ENCODE data around the gene LRG1. TPM values are rescaled to one million over a fixed set of nuclear protein-coding genes. Genes with fewer than 3 reads are reported as not detected.

Gene LRG1, protein sequence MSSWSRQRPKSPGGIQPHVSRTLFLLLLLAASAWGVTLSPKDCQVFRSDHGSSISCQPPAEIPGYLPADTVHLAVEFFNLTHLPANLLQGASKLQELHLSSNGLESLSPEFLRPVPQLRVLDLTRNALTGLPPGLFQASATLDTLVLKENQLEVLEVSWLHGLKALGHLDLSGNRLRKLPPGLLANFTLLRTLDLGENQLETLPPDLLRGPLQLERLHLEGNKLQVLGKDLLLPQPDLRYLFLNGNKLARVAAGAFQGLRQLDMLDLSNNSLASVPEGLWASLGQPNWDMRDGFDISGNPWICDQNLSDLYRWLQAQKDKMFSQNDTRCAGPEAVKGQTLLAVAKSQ
- total RNA-seq (not detected), polyA plus RNA-seq (not detected), total RNA-seq (0 to 0.26 (median 0.09) reads per million in 6 experiments)

DNA sequence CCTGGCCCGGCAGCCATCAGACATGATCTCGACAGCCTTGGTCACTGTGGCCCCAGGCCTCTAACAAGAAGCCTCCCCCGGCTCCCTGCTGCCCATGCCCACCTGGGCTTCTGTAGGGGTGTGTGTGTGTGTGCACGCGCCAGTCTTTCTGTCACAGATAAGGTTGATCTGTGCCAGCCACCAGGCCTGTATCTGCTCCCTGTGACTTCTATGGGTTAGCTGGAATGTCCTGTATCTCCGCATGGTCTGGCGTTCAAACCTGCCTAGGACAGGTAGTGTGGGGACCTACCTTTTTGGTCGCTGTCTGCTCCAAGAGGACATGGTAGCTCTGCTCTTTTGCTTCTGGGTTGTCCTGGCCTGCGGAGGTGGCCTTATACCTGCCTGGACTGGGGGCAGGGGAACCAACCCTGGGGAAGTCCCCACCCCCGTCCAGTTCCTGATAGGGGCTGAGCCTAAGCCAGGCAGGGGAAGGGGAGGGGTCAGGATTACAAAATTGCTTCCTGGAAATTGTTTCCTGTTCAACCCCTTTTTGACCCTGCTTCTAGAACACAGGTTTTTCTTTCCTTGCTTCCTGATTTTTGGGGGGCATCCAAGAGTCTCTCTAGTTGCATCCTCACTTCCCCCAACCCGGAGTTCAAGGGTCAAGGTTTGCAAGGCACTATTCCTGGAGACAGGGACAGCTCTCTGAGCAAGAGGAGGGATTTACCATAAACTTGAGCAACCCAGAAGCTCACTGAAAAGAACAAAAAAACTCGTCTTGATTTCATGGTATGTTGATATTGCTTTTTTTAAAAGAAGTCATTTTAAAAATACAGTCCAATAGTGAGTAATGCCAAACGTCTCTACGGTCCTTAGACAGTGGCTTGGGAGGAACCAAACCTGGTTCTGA, at the start of gene LRG1:
Gene LRG1 (minus strand): TSS at position 344 of the 889 bp plus-strand sequence. CDS start 23 bp downstream, at position 321.
- POLR2A ChIA-PET, result interaction anchor here (0.6 kb wide), 1 partner anchor 21 kb away, joined by 3 read pairs; no protein-coding TSS in a partner anchor
- peak within 1 kb of the TSS in 3 of 10 donors; percentile 15 to 38 (median 22) for H3K4me3 Mint-ChIP-seq

DNA sequence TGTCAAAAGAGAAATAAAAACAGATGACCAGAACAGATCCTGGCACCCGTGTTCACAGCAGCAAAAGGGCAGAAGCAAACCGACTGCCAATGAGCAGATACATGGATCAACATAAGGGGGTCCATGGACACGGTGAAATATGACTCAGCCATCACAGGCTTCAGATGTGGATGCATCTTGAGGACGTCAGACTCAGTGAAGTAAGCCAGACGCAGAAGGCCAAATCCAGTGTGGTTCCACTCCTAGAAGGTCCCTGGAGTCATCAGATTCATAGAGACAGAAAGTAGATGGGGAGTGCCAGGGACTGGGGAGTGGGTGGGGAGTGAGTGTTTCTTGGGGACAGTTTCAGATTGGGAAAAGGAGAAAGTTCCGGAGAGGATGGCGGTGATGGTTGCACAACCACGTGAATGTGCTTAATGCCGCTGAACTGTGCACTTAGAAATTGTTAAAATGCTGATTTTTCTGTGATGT, 48.5 kb upstream of the LRG1 start:
- POLR2A ChIA-PET, result no interaction called here
- Mint-ChIP-seq H3K4me3 (no peak overlapping the region), H3K36me3 (peaks cover 0 to 2% (median 0%) of the 10 kb centered on the region in 3 donors), H3K27me3 (peaks cover 24 to 73% (median 38%) of the 10 kb centered on the region in 5 donors), H3K27ac (no peak overlapping the region), H3K4me1 (peaks cover 0 to 5% (median 3%) of the 10 kb centered on the region in 4 donors), H3K9me3 (no peaks in the 10 kb centered on the region)
- DNase-seq (no peak), ATAC-seq (no peak)

More for the DNA sequence above, at the start of gene LRG1:
- peak within 1 kb of the TSS in 3 of 10 donors; percentile 29 to 43 (median 41) for H3K27ac Mint-ChIP-seq
- ATAC-seq, result no peak
- no peaks in the 10 kb centered on the region for H3K36me3 Mint-ChIP-seq
- DNase-seq, result no peak
- H3K4me1 Mint-ChIP-seq, result peaks cover 7 to 14% (median 14%) of the 10 kb centered on the region in 4 donors
- H3K9me3 Mint-ChIP-seq, result peaks cover 0 to 2% (median 0%) of the 10 kb centered on the region in 9 donors
- peaks cover 3 to 33% (median 8%) of the 10 kb centered on the region in 5 donors for H3K27me3 Mint-ChIP-seq

DNA sequence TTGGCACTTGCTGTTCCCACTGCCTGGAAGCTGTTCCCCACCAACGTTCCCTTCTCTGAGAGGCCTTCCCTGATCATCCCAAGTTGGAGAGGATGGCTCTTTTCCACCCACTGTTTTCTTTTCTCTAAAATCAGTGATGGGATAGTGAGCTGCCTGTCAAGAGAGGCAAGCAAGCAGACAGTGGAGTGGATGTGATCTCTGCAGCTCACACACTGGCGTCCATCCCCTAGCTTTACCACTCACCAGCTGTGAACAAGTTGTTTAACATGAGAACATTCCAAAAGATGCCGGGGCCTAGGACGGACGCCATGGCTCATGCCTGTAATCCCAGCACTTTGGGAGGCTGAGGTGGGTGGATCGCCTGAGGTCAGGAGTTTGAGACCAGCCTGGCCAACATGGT, 47.7 kb upstream of the LRG1 start:
- Mint-ChIP-seq H3K27me3 (peaks cover 23 to 73% (median 35%) of the 10 kb centered on the region in 5 donors), H3K27ac (no peak overlapping the region), H3K9me3 (no peaks in the 10 kb centered on the region), H3K36me3 (peaks cover 0 to 2% (median 0%) of the 10 kb centered on the region in 3 donors), H3K4me3 (peak overlapping the region in 1 of 10 donors; percentile 14), H3K4me1 (peaks cover 1 to 5% (median 3%) of the 10 kb centered on the region in 4 donors)
- POLR2A ChIA-PET, result no interaction called here
- ATAC-seq (no peak), DNase-seq (no peak)

DNA sequence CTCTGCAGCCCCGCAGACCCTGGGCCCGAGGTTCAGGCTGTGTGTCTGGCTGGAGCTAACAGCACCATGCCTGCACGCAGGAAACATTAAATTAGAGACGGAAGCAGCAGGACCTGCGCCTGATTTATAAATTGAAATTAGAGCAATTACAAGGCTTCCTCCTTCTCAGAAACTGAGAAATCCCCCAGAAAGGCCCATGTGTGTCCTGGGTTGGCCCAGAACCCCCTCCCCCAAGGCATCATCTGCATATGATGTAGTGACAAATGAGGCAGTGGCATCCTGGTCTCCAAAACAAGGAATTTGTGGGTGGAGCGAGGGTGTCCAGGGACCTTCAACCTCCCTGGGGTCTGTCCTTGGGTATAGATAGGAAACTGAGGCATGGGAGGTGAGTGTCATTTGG, 46.9 kb upstream of the LRG1 start:
- no peak overlapping the region for H3K27ac Mint-ChIP-seq
- peaks cover 28 to 73% (median 40%) of the 10 kb centered on the region in 5 donors for H3K27me3 Mint-ChIP-seq
- H3K36me3 Mint-ChIP-seq, result peaks cover 0 to 2% (median 2%) of the 10 kb centered on the region in 3 donors
- H3K9me3 Mint-ChIP-seq, result no peaks in the 10 kb centered on the region
- H3K4me1 Mint-ChIP-seq, result peaks cover 6 to 13% (median 11%) of the 10 kb centered on the region in 4 donors
- DNase-seq (no peak), ATAC-seq (no peak)
- POLR2A ChIA-PET, result no interaction called here
- no peak overlapping the region for H3K4me3 Mint-ChIP-seq

DNA sequence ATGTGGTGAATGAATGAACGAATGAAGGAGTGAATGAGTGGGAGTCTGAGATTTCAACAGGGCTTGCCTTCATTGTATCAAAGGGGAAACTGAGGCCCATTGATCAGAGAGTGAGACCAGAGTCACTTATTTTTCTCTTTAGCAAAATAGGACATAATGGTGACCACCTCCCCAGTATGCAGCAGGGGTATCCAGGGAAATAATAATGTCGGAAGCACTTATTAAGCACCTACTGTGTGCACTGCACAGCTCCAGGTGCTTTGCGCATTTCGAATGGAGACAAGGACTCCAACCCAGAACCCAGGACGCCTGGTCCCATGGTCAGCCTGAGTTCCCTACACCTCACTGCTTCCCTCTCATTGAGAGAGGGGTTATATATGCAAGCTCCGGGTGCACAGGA, 46.4 kb upstream of the LRG1 start:
- H3K27me3 Mint-ChIP-seq, result peaks cover 25 to 72% (median 36%) of the 10 kb centered on the region in 5 donors

DNA sequence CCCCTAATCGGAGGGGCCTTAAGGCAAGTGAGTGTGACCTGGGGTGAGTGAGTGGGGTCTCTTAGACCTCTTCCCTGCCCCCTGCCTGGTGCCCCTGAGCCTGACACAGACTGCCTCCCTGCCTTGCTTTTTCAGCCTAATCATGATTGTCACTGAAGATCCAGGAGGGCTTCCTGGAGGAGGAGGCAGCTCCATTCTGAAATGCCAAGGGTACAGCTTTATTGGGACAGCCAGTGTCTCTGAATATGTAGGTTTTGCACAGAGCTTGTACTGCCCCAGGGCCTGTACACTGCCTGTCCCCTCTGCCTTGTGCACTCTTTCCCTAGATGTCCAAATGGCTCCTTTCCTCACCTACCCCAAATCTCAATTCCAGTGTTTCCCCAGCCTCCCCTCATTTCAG, 45.7 kb upstream of the LRG1 start:
- no peak for DNase-seq
- no peak overlapping the region for H3K27ac Mint-ChIP-seq
- H3K27me3 Mint-ChIP-seq, result peaks cover 25 to 65% (median 32%) of the 10 kb centered on the region in 5 donors
- ATAC-seq, result no peak
- H3K4me1 Mint-ChIP-seq, result peaks cover 4 to 13% (median 11%) of the 10 kb centered on the region in 4 donors
- H3K9me3 Mint-ChIP-seq, result no peaks in the 10 kb centered on the region
- H3K36me3 Mint-ChIP-seq, result peaks cover 0 to 2% (median 2%) of the 10 kb centered on the region in 3 donors
- peak overlapping the region in 3 of 10 donors; percentile 11 to 45 (median 39) for H3K4me3 Mint-ChIP-seq
- POLR2A ChIA-PET, result interaction anchor here (0.6 kb wide), 1 partner anchor 497 kb away, joined by 5 read pairs; no protein-coding TSS in a partner anchor

More for the DNA sequence above, 46.4 kb upstream of the LRG1 start:
- Mint-ChIP-seq H3K27ac (no peak overlapping the region), H3K36me3 (peaks cover 0 to 2% (median 2%) of the 10 kb centered on the region in 3 donors), H3K4me1 (peaks cover 4 to 13% (median 11%) of the 10 kb centered on the region in 4 donors), H3K4me3 (peak overlapping the region in 1 of 10 donors; percentile 14), H3K9me3 (no peaks in the 10 kb centered on the region)
- POLR2A ChIA-PET, result interaction anchor here (0.6 kb wide), 1 partner anchor 498 kb away, joined by 5 read pairs; no protein-coding TSS in a partner anchor
- no peak for DNase-seq
- no peak for ATAC-seq

DNA sequence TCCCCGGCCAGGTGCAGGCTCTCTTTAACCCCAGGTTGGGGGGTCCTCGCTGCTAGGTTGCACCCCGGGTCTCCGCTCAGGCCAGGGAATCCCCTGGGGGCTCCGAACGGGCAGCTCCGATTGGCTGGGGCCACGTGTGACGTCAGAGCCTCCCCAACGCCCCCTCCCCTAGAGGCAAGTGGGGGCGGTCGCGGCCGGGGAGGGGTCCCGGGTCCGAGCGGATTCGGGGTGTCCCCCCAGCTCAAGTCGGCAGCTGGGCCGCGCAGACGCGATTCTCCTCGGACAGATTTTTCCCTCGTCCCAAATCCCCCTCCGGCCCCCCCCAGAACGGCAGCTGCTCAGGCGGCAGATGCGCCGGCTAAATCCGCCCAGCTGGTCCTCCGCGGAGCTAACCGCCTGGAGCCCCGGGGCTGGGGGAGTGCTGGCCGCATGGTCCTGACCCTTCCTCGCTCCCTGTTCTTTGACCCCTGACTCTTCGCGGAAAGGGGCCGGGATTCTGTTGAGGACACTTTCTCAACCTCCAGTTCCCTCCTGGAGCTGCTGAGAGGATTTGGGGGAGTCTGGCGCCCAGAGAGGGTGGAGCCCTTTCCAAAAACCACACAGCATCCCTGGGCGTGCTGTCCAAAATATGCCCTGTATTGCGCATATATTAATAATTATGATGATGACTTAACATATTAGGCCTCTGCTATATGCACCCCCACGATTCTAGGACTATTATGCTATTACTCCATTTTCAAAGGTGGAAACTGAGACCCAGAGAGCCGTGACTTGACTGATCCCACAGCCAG, 45.0 kb upstream of the LRG1 start:
- Mint-ChIP-seq H3K27me3 (peaks cover 25 to 60% (median 35%) of the 10 kb centered on the region in 5 donors), H3K4me1 (peaks cover 4 to 13% (median 11%) of the 10 kb centered on the region in 4 donors), H3K9me3 (no peaks in the 10 kb centered on the region), H3K36me3 (peaks cover 0 to 2% (median 0%) of the 10 kb centered on the region in 3 donors), H3K27ac (no peak overlapping the region), H3K4me3 (peak overlapping the region in 5 of 10 donors; percentile 41 to 59 (median 48))
- ATAC-seq (no peak), DNase-seq (no peak)
- POLR2A ChIA-PET, result no interaction called here

DNA sequence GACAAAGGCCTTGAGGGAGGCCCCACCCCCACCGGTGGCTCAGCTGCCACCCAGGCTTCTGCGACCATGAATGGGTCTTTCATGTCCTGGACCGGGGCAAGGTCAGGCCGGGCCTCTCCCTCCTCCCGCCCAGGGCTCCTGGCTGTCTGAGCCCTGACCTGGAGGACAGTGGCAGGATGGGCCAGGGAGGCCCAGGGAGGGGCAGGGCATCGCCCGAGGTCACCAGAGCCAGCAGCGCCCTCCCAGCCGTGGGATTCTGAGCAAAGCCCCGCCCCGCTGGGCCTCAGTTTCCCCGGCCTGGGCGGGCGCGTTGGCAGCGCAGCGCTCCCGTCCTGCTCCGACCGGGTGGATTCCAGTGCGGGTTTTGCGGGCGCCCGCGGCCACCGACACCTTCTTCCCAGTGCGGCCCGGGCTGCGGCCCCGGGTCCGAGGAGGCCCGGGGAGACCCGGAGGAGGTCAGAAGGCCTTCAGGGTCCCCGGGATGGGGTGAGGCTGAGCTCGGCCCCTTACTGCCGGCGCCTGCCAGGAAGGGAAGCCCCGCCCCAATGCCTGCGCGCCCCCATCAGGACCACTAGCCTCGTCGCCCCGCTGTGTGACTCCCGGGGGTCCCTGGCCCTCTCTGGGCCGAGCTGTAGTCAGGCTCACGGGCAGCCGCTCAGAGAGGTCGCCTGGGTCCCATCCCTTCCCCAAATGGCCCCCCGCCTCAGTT, 44.3 kb upstream of the LRG1 start:
- Mint-ChIP-seq H3K27me3 (peaks cover 25 to 64% (median 42%) of the 10 kb centered on the region in 5 donors), H3K27ac (no peak overlapping the region), H3K4me1 (peaks cover 4 to 13% (median 11%) of the 10 kb centered on the region in 4 donors), H3K9me3 (no peaks in the 10 kb centered on the region), H3K4me3 (peak overlapping the region in 2 of 10 donors; percentile 34 to 57), H3K36me3 (peaks cover 0 to 2% (median 0%) of the 10 kb centered on the region in 3 donors)
- POLR2A ChIA-PET, result no interaction called here
- ATAC-seq (peak in 1 of 2 donors; percentile 30), DNase-seq (peak in 2 of 10 donors; percentile 7 to 8)

DNA sequence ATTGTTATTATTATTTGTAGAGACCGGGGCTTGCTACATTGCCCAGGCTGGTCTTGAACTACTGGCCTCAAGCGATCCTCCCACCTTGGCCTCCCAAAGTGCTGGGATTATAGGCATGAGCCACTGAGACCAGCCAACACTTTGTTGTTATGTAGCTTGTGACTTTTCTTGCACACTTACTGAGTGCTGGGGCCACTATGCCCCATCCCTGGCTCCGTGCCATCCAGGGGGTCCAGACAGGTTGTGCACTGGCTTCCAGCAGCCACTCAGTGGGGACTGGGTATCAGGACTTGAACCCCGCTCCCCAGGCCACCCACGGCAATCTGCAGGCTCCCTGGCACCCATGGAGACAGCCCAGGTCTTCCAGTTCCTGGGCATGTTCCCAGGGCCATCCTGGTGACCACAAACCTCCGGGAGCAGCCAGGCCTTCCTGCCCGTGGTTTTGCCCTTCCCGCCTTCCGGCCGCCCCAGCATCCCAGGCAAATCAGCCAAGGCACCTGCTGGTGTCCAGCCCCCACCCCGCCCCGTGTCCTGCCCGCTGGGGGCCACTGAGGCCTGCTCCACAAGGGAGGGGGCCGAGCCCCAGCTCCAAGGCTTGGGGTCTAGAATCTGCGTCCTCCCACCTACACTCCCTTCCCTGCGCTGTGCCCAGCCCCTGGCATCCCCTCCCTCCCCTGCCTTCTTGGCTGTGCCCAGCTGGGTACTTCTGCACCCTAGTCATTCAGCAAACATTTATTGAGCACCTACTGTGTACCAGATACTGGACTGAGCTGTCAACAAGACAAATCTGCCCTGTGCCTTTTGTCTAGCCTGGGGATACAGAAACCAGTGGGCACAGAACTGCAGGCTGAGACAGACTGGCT, 43.4 kb upstream of the LRG1 start:
- peak overlapping the region in 7 of 10 donors; percentile 33 to 65 (median 46) for H3K4me3 Mint-ChIP-seq
- peaks cover 26 to 73% (median 45%) of the 10 kb centered on the region in 5 donors for H3K27me3 Mint-ChIP-seq
- DNase-seq (no peak), ATAC-seq (no peak)
- no peak overlapping the region for H3K27ac Mint-ChIP-seq
- no peaks in the 10 kb centered on the region for H3K9me3 Mint-ChIP-seq
- H3K36me3 Mint-ChIP-seq, result peaks cover 0 to 2% (median 0%) of the 10 kb centered on the region in 3 donors
- POLR2A ChIA-PET, result no interaction called here
- H3K4me1 Mint-ChIP-seq, result peaks cover 4 to 13% (median 11%) of the 10 kb centered on the region in 4 donors

DNA sequence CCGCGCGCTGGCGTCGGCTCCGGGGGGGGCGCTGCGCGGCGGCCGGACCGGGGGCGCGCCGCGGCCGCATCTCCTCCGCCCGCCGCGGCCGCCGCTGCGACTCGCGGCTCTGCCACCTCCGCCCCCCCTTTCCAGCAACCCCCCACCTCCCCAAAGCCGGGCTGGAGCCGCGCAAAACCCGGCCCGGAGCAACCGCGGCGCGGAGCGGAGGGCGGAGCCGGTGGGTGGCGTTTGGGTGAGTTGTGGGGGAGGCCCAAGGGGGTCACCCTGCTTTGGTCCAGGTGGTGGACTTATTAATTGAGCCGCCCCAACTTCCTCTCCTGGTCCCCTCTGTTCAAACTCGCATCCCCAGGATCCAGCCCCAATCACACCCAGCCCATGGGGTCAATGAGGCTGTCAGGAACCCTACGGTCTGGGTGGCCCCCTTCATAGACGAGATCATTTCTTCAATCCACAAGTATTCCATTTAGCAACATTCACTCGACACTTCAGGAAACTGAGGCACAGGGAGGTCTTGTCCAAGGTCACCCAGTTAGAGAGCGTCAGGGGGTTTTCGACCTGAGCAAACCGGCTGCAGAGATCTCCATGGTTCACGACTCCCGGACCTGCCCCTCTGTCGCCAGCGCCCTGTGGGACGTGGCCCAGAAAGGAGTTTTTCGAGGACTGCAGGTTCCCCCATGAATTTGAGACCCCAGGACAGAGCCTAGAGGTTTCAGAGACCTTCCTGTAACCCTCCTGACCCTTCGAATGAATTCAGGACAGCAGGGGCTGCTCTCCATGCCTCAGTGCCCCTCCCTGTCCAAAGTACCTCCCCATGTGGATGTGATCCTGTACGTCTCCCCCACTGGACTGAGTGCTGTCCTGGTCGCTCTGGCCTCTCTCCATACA, 42.1 kb upstream of the LRG1 start:
- Mint-ChIP-seq H3K27ac (peak overlapping the region in 1 of 10 donors; percentile 7), H3K9me3 (no peaks in the 10 kb centered on the region), H3K36me3 (peaks cover 0 to 2% (median 0%) of the 10 kb centered on the region in 3 donors), H3K27me3 (peaks cover 24 to 75% (median 40%) of the 10 kb centered on the region in 5 donors), H3K4me1 (peaks cover 4 to 13% (median 11%) of the 10 kb centered on the region in 4 donors), H3K4me3 (peak overlapping the region; percentile 29 to 85 (median 66))
- ATAC-seq (peak; percentile 42 to 54), DNase-seq (peak in 1 of 10 donors; percentile 9)
- POLR2A ChIA-PET, result no interaction called here

Measured in naive thymus-derived CD8-positive, alpha-beta T cell (primary cell).